ENCODE data around the gene HOXA1.

Gene HOXA1

GRCh38 chr7:27131390-27131819, 35.6 kb upstream of the HOXA1 start:
- no peak for DNase-seq

GRCh38 chr7:27130540-27131389, 35.0 kb upstream of the HOXA1 start, which contains the start of gene HOXA4:
Gene HOXA4 (minus strand): TSS chr7:27130757. CDS start chr7:27130733, 24 bp downstream.
- DNase-seq, result peak; percentile 87

- no peak for DNase-seq
Measured at GRCh38 chr7:27129729-27130539, 34.1 kb upstream of the HOXA1 start.

- DNase-seq, result no peak
Measured at GRCh38 chr7:27128776-27129728, 33.3 kb upstream of the HOXA1 start.

GRCh38 chr7:27128034-27128433, 32.2 kb upstream of the HOXA1 start:
- DNase-seq, result no peak

- no peak for DNase-seq
Measured at GRCh38 chr7:27126596-27127327, 31.0 kb upstream of the HOXA1 start.

GRCh38 chr7:27125986-27126394, 30.2 kb upstream of the HOXA1 start:
- no peak for DNase-seq

- DNase-seq, result no peak
Measured at GRCh38 chr7:27124902-27125689, 29.3 kb upstream of the HOXA1 start.

- no peak for DNase-seq
Measured at GRCh38 chr7:27124096-27124901, 28.5 kb upstream of the HOXA1 start.

- DNase-seq, result no peak
Measured at GRCh38 chr7:27123477-27124053, 27.8 kb upstream of the HOXA1 start.

GRCh38 chr7:27123007-27123476, 27.2 kb upstream of the HOXA1 start:
- DNase-seq, result no peak

GRCh38 chr7:27122077-27122910, 26.5 kb upstream of the HOXA1 start:
- no peak for DNase-seq

GRCh38 chr7:27121684-27122076, 25.9 kb upstream of the HOXA1 start:
- no peak for DNase-seq

- no peak for DNase-seq
Measured at GRCh38 chr7:27119412-27119911, 23.7 kb upstream of the HOXA1 start.

- DNase-seq, result no peak
Measured at GRCh38 chr7:27118580-27118979, 22.8 kb upstream of the HOXA1 start.

- no peak for DNase-seq
Measured at GRCh38 chr7:27117887-27118491, 22.2 kb upstream of the HOXA1 start.

GRCh38 chr7:27116962-27117886, 21.4 kb upstream of the HOXA1 start:
- DNase-seq, result no peak

Data from activated CD4-positive, CD25-positive, alpha-beta regulatory T cell treated with anti-CD3 and anti-CD28 coated beads, Interleukin-2, amount 50 U/mL, for 72 hours (primary cell).